ENCODE data around the gene USP12.

DNA sequence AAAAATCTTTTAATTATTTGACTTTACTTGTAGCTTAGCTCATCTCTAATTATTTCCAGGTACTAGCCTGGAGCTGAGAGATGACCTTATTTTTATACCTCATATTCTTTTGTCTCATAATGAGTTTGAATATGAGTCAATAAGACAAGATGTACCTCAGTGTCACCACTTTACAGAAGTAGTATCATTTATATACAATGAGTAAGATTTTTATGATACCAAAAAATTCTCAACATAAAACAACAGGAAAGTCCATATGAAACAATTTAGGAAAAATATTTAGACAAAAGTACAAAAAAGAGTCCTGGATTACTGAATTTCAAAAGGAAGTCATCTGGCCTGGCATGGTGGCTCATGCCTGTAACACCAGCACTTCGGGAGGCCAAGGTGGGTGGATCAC lies 21.4 kb upstream of the USP12 start:
- no peak for TF ChIP-seq CTCF (IDR thresholded peaks at IDR 0.05)
- no peak for TF ChIP-seq POLR2A (IDR thresholded peaks at IDR 0.05)
- no peak for TF ChIP-seq EP300 (IDR thresholded peaks at IDR 0.05)

All from tibial nerve (tissue), 4 donors.